Fibroblast of mammary gland (primary cell): ENCODE measurements around the gene SPACA7.

Experiments used
- DNase-seq: peaks from one replicate; pipeline ENCODE4 v3.0.0-alpha.2; 2010; ENCODE audit warnings: low read depth
- H3K4me3 ChIP-seq: 2 replicates; pipeline ENCODE4 v1.5.1; 2011; ENCODE audit warnings: low read depth, mild to moderate bottlenecking, low read length, moderate library complexity; ENCODE audit not compliant: control insufficient read depth
- TF ChIP-seq, protein P1 (sequence below): conservative IDR thresholded peaks from 2 replicates; pipeline ENCODE4 v1.5.1; 2011; ENCODE audit warnings: low read depth, low read length, inconsistent platforms; ENCODE audit not compliant: control insufficient read depth, insufficient read depth

SPACA7 gene

DNA sequence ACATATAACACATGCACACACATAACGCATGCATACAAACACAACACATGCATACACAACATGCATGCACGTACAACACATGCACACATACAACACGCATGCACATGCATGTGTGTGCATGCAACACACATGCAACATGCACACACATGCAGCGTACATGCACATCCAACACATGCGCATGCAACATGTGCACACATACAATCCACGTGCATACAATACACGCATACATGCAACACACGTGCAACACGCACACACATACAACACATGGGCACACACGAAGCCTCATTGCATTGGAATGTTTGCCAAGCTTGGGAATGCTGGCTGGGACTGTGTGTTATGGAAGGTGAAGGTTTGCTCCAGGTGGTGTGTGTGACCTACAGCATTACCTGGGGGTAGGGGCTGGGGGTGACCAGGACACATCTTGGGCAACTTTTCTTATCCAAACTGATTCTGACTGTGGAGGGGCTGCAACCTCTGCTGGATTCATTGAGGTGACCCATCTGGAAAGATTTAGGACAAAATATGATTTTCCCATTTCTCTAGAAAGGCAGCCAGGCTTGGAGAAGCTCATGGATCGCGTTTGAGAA lies 58.9 kb downstream of the SPACA7 start:
- DNase-seq = no peak
- H3K4me3 ChIP-seq = no peak overlapping the region
- TF ChIP-seq, protein P1, sequence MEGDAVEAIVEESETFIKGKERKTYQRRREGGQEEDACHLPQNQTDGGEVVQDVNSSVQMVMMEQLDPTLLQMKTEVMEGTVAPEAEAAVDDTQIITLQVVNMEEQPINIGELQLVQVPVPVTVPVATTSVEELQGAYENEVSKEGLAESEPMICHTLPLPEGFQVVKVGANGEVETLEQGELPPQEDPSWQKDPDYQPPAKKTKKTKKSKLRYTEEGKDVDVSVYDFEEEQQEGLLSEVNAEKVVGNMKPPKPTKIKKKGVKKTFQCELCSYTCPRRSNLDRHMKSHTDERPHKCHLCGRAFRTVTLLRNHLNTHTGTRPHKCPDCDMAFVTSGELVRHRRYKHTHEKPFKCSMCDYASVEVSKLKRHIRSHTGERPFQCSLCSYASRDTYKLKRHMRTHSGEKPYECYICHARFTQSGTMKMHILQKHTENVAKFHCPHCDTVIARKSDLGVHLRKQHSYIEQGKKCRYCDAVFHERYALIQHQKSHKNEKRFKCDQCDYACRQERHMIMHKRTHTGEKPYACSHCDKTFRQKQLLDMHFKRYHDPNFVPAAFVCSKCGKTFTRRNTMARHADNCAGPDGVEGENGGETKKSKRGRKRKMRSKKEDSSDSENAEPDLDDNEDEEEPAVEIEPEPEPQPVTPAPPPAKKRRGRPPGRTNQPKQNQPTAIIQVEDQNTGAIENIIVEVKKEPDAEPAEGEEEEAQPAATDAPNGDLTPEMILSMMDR = no peak

DNA sequence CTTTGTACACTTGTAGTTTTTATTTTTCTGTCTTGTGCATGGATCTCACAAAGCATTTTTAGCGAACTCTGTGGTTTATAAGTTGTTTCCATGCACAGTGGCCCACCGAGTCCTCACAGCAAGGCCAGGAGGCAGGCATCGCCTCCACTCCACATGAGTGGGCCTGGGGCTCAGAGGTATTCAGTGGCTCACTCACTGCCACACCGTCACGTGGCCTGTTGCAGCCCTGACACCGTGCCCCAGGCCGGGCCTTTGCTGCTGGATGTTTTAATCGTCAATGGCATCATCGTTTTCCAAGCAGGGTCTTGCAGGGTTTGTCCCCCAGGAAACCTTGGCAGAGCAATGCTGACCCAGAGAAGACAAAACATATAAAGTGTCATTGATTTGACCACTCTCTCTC lies 59.8 kb downstream of the SPACA7 start:
- TF ChIP-seq, protein P1 = no peak
- H3K4me3 ChIP-seq = no peak overlapping the region
- DNase-seq = no peak

DNA sequence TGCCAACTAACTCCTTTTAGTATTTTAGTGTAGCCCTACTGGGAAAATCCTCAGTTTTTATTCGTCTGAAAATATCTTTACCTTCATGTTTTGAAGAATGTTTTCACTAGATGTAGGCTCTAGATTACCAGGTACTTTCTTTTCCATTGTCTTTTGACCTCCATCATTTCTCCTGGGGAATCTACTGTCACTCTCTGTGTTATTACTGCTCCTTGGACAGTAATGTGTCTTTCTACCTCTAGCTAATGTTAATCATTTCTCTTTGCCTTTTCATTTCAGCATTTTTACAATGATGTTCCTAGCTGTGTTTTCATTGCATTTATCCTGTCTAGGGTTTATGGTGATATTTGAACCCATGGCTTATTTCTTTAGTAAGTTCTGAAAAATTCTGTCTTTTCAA lies 61.9 kb downstream of the SPACA7 start:
- DNase-seq = no peak
- no peak overlapping the region for H3K4me3 ChIP-seq
- TF ChIP-seq, protein P1 = no peak

DNA sequence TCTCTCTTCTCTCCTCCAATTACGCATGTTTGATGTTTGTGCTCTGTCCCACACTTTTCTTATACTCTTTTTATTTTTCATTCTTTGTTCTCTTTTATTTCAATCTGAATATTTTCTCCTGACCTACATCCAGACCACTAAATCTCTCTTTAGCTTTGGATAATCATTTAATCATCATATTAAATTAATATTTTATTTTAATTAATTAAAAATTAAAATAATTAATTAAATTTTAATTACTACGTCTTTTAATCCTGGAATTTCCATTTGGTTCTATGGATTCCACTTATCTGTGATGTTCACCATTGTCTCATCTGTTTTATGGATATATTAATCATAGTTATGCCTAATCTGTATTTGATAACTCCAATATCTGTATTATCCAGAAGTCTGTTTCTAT lies 62.4 kb downstream of the SPACA7 start:
- H3K4me3 ChIP-seq = no peak overlapping the region
- DNase-seq = no peak
- TF ChIP-seq, protein P1 = no peak

DNA sequence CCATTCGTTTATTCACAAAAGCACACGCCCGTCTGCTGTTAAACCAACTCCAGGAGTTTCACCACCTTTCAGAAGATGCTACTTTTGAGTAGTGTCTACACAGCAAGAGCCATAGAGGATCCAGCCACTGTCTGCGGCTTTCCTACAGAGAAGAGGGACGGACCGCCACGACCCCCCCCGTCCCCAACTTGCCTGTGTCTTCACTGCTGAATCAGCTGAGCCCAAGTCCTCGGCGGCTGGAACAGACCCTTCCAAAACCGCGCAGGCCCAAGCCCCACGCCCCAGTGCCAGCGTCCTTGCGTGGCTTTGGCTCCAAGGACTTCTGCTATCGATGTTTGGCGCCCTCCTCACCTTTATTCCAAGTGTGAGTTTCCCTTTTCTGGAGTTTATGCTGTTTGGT lies 65.1 kb downstream of the SPACA7 start:
- H3K4me3 ChIP-seq = no peak overlapping the region
- DNase-seq = no peak
- TF ChIP-seq, protein P1 = no peak

DNA sequence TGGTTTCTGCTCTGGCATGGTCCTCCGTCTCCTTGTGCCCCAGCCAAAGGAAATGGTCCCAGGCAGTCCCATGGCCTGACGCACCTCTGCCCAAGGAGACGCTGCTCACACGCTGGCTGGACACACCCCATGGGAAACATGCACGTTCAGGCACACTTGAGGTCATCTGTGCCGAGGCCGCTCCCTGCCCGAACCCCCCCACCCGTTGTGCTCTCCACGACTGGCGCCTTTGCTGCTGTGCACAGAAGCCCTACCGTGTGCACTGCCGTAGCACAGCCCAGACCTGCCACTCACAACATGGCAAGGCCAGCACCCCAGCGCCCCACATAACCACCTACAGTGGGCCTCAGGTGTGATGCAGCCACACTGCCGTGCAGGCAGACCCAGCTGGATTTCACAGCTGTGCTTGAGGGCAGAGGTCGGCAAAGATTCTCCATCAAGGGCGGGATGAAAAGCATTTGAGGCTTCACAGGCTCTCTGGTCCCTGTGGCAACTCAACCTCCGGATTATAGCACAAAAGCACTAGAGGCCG lies 65.7 kb downstream of the SPACA7 start:
- TF ChIP-seq, protein P1 = no peak
- no peak overlapping the region for H3K4me3 ChIP-seq
- no peak for DNase-seq
